ENCODE measurements around the gene TIGD3.
"Not testable (repeated sequence)": the region's sequence is repeated elsewhere in the genome, so short reads cannot be mapped to it uniquely, and the experiment has no call there.

The TIGD3 gene

DNA sequence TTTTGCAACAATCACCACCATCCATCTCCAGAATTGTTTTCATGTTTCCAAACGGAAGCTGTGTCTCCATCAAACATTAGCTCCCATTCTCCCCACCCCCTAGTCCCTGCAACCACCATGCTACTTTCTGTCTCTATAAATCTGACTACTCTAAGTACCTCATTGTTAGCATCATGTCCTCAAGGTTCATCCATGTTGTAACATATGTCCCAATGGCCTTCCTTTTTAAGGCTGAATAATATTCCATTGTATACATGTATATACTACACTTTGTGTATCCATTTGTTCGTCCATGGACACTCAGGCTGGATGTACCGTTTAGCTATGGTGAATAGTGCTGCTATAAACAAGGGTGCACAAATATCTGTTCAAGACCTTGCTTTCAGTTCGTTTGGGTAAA, 29.1 kb upstream of the TIGD3 start:
- DNase-seq (ENCODE audit: low spot score): no peak

DNA sequence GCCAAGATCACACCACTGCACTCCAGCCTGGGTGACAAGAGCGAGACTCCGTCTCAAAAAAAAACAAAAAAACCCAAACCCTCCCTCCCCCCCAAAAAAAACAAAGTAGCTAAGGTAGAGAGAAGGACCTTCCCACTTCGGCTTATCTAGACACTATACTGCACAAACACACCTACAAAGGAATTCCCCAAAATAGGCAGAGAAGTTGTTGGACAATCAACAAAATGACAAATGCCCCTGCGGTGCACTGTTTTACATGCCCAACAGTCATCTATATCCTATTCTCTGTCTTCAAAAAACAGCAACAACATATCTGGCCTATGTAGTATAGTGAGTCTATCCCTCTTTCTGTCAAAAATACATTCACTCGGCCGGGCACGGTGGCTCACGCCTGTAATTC, 27.5 kb upstream of the TIGD3 start:
- no peak for DNase-seq (ENCODE audit: low spot score)

- DNase-seq (ENCODE audit: low spot score): no peak
Observed at GRCh38 chr11:65329478-65329877, 25.1 kb upstream of the TIGD3 start.

DNA sequence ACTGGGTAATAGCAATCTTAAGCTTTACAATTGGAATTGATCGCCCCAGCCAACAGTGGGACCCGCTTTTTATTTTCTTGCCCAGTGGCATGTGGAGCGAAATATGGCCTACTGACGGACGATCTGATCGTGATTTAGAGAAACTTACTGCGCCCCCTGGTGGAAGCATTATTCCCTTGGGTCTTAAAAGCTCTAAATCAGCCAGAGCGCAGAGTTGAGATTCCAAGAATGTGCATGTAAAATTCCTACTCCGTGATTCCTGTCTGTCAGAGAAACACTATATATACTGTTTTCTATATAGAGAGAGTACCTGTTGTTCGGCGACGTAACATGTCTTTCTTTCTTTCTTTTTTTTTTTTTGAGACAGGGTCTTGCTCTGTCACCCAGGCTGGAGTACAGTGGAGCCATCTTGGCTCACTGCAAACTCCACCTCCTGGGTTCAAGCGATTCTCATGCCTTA, 24.6 kb upstream of the TIGD3 start:
- DNase-seq (ENCODE audit: low spot score): peak; percentile 46

- no peak for DNase-seq (ENCODE audit: low spot score)
Observed at GRCh38 chr11:65330544-65330943, 24.0 kb upstream of the TIGD3 start.

DNA sequence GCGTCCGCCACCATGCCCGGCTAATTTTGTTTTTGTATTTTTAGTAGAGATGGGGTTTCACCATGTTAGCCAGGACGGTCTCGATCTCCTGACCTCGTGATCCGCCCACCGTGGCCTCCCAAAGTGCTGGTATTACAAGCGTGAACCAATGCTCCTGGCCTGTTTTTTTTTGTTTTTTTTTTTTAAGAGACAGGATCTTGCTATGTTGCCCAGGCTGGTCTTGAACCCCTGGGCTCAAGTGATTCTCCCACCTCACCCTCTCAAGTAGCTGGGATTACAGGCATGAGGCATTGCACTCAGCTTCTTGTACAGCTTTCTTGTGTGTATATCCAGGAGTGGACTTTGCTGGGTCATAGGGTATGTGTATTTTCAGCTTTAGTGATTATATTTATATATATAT, 22.0 kb upstream of the TIGD3 start:
- not testable (repeated sequence) for DNase-seq (ENCODE audit: low spot score)

- DNase-seq (ENCODE audit: low spot score): no peak
Observed at GRCh38 chr11:65334696-65335295, 19.8 kb upstream of the TIGD3 start.

DNA sequence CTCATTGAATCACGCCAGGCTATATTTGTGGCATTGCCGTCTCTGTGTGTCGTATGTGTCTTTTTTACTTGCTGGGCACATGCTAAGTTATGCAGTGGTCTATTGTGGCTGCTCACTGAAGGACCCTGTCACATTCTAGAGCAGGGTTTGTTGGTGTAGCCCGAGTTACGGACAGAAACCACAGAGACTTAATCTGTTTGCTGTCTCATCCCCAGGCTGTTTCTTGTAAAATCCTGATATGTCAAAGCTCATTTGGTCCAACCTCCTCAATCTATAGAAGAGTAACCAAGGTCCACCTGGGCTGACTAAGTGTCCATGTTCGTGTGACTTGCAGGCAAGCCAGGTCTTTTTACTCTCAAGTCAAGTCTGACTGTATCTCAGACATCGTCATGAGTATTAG, 15.9 kb upstream of the TIGD3 start:
- no peak for DNase-seq (ENCODE audit: low spot score)

DNA sequence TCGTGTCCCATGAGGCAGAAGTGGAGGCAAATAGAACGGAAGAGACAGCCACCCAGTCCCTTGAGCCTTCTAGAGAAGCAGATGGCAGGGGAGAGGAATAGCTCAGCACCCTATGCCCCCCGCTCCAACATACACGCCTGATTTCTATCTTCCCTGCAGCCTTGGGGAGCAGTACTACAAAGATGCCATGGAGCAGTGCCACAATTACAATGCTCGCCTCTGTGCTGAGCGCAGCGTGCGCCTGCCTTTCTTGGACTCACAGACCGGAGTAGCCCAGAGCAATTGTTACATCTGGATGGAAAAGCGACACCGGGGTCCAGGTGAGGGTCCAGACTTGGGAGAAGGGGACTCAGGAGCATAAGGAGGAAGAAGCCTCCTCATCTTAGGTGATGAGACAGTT, 14.3 kb upstream of the TIGD3 start:
- DNase-seq (ENCODE audit: low spot score): no peak

- DNase-seq (ENCODE audit: low spot score): no peak
Observed at GRCh38 chr11:65341856-65342255, 12.7 kb upstream of the TIGD3 start.

DNA sequence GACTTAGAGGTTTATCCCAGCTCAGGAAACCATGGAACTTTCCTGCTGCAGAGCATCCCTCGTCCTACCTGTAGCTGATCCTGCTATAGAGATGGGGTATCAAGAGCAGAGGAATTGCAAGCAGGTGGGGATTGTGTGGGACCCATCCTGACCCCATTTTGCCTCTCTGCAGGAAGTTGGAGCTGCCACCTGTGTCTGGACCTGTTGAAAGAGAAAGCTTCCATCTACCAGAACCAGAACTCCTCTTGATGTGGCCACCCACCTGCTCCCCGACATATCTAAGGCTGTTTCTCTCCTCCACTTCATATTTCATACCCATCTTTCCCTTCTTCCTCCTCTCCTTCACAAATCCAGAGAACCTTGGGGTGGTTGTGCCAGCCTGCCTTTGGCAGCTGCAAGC, 3.0 kb upstream of the TIGD3 start:
- DNase-seq (ENCODE audit: low spot score): no peak

- DNase-seq (ENCODE audit: low spot score): no peak
Observed at GRCh38 chr11:65352783-65353182, 1.8 kb upstream of the TIGD3 start.

GRCh38 chr11:65353376-65353775, 1.2 kb upstream of the TIGD3 start:
- no peak for DNase-seq (ENCODE audit: low spot score)

DNA sequence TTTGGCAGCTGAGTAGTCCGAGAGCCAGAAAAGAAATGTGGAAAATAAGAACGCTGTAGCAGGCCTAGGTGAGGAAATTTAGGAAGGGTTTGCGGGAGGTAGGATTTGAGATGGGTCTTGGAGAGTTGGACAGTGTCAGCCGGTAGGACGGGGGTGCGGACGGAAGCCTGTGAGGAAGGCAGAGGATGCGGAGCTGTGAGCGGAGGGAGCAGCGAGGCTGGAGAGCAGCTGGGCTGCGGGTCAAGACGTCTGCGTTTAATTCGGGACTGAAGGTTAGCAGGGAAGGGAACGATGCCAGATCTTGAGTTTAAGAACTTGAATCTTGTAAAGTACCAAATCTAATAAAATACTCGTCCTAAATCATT, 669 bp upstream of the TIGD3 start:
- no peak for DNase-seq (ENCODE audit: low spot score)

GRCh38 chr11:65355013-65355775, 643 bp downstream of the TIGD3 start:
- DNase-seq (ENCODE audit: low spot score): peak; percentile 32

DNA sequence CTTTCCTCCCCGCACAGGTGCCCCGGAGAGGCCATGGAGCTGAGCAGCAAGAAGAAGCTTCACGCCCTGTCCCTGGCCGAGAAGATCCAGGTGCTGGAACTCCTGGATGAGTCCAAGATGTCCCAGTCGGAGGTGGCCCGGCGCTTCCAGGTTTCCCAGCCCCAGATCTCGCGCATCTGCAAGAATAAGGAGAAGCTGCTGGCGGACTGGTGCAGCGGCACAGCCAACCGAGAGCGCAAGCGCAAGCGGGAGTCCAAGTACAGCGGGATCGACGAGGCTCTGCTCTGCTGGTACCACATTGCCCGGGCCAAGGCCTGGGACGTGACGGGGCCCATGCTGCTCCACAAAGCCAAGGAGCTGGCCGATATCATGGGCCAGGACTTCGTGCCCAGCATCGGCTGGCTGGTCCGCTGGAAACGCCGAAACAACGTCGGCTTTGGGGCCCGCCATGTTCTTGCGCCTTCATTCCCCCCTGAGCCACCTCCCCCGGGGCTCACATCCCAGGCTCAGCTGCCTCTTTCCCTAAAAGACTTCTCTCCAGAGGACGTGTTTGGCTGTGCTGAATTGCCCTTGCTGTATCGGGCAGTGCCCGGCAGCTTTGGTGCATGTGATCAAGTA, 1.3 kb downstream of the TIGD3 start:
- no peak for DNase-seq (ENCODE audit: low spot score)

DNA sequence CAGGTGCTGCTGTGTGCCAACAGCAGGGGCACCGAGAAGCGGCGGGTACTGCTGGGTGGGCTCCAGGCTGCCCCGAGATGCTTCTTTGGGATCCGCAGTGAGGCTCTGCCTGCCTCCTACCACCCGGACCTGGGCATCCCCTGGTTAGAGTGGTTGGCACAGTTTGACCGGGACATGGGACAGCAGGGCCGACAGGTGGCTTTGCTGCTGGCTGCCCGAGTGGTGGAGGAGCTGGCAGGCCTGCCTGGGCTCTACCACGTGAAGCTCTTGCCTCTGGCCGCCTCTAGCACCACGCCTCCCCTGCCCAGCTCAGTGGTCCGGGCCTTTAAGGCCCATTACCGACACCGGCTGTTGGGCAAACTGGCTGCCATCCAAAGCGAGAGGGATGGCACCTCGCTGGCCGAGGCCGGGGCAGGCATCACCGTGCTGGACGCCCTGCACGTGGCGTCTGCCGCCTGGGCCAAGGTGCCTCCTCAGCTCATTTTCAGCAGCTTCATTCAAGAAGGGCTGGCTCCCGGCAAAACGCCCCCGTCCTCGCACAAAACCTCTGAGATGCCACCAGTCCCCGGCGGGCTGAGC, 1.9 kb downstream of the TIGD3 start:
- no peak for DNase-seq (ENCODE audit: low spot score)

GRCh38 chr11:65357856-65358356, 3.4 kb downstream of the TIGD3 start:
- DNase-seq (ENCODE audit: low spot score): peak; percentile 48

- no peak for DNase-seq (ENCODE audit: low spot score)
Observed at GRCh38 chr11:65362320-65362931, 7.9 kb downstream of the TIGD3 start.

DNA sequence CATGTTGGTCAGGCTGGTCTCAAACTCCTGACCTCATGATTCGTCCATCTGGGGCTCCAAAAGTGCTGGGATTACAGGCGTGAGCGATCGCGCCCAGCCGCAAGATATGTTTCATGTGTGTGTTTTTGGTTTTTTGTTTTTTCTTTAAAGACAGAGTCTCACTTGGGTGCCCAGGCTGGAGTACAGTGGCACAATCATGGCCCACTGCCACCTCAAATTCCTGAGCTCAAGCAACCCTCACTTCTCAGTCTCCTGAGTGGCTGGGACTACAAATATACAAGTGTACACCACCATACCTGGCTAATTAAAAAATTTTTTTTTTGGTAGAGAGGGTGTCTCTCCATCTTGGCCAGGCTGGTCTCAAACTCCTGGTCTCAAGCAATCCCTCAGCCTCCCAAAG, 8.4 kb downstream of the TIGD3 start:
- no peak for DNase-seq (ENCODE audit: low spot score)

DNA sequence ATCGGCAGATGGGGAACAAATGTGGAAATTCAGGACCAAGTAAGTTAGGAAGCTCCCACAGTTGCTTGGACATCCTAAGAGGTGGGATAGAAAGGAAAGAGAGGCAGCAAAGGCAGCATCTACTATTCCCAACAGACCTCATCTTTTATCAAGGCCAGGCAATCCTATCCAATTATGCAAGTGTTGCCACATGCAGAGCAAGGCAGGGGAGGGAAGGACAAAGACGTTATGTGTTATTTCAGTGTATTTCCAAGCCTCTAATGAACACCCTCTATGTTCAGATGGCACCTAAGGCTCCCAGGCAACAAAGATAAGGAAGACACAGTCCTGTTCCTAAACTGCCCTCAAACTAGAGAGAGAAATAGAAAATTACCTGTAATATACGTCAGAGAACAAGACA, 9.2 kb downstream of the TIGD3 start:
- peak; percentile 23 for DNase-seq (ENCODE audit: low spot score)

DNA sequence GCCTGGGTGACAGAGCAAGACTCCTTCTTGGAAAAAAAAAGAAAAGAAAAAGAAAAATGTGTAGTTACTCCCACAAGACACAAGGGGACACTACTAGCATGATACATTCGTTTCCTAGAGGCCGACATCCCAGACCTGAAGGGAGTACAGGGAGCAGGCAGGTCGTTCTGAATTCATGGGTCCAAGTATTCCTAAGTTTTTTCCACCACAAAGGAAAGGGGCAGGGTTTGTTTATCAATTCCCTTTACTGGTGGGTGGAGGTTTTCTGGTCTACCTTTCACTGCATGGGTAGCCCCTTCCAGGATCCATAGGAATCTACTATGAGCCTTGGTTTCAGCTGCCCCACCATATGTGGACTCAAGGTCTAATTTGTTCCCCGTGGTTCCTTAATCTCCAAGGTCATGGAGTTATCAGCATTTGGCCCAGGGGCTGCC, 11.8 kb downstream of the TIGD3 start:
- DNase-seq (ENCODE audit: low spot score): peak; percentile 79

Measured in HuH-7 (cell line).